ENCODE results near the gene MYPN.

The MYPN gene

GRCh38 chr10:68118657-68119056 is 9.4 kb downstream of the MYPN start:
- DNase-seq (ENCODE audit: insufficient read length, low spot score) (no peak), FAIRE-seq (no peak)
- TF ChIP-seq, protein P1, sequence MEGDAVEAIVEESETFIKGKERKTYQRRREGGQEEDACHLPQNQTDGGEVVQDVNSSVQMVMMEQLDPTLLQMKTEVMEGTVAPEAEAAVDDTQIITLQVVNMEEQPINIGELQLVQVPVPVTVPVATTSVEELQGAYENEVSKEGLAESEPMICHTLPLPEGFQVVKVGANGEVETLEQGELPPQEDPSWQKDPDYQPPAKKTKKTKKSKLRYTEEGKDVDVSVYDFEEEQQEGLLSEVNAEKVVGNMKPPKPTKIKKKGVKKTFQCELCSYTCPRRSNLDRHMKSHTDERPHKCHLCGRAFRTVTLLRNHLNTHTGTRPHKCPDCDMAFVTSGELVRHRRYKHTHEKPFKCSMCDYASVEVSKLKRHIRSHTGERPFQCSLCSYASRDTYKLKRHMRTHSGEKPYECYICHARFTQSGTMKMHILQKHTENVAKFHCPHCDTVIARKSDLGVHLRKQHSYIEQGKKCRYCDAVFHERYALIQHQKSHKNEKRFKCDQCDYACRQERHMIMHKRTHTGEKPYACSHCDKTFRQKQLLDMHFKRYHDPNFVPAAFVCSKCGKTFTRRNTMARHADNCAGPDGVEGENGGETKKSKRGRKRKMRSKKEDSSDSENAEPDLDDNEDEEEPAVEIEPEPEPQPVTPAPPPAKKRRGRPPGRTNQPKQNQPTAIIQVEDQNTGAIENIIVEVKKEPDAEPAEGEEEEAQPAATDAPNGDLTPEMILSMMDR (IDR thresholded peaks at IDR 0.05; ENCODE audit: insufficient read depth, missing control alignments) = no peak

DNA sequence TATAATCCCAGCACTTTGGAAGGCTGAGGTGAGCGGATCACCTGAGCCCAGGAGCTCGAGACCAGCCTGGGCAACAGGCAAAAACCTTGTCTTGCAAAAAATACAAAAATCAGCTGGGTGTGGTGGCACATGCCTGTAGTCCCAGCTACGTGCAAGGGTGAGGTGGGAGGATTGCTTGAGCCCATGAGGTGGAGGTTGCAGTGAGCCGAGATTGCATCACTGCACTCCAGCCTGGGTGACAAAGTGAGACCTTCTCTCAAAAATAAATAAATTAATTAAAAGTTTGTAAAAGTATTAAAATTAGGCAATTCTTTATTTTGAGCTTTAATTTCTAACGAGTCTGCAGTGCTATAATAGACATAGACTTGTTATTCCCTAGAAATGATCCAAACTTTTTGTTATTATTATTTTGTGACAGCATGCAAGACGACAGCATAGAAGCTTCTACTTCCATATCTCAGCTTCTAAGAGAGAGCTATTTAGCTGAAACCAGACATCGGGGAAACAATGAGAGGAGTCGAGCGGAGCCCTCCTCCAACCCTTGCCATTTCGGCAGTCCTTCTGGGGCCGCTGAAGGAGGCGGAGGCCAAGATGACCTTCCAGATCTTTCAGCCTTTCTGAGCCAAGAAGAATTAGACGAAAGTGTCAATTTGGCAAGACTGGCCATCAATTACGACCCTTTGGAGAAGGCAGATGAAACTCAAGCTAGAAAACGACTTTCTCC is 11.9 kb downstream of the MYPN start:
- TF ChIP-seq, protein P1 (IDR thresholded peaks at IDR 0.05; ENCODE audit: insufficient read depth, missing control alignments) = no peak
- FAIRE-seq (no peak), DNase-seq (ENCODE audit: insufficient read length, low spot score) (no peak)

DNA sequence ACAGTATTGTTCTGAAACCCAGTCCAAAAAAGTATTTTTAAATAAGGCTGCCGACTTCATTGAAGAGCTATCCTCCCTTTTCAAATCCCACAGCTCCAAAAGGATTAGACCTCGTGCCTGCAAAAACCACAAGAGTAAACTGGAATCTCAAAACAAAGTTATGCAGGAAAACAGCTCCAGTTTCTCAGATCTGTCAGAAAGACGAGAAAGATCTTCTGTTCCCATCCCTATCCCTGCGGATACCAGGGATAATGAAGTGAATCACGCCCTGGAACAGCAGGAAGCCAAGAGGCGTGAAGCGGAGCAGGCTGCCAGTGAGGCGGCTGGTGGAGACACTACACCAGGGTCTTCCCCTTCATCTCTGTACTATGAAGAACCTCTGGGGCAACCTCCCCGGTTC is 12.6 kb downstream of the MYPN start:
- FAIRE-seq (no peak), DNase-seq (ENCODE audit: insufficient read length, low spot score) (no peak)
- TF ChIP-seq, protein P1 (IDR thresholded peaks at IDR 0.05; ENCODE audit: insufficient read depth, missing control alignments) = no peak

DNA sequence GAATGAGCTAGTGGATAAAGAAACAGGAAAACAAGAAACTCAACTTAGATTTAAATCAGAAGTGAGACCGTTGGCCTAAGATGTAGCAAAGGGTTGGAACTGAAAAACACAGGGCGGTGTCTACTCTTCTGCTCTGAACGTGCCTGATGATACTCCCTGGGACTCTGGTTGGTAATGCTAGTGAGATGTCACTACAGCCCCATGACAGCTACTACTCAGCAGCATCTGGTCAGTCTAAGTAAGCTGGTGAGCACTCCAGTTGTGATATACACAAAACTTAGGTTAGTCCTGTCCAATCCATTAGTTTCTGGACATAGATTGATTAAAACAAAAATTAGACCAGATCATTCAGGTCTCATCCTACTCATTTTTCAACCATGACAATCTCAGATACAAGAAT is 15.4 kb downstream of the MYPN start:
- FAIRE-seq = no peak
- TF ChIP-seq, protein P1 (IDR thresholded peaks at IDR 0.05; ENCODE audit: insufficient read depth, missing control alignments) = no peak
- DNase-seq (ENCODE audit: insufficient read length, low spot score) = no peak

GRCh38 chr10:68125772-68126171 is 16.5 kb downstream of the MYPN start:
- FAIRE-seq (no peak), DNase-seq (ENCODE audit: insufficient read length, low spot score) (no peak)
- TF ChIP-seq, protein P1 (IDR thresholded peaks at IDR 0.05; ENCODE audit: insufficient read depth, missing control alignments) = no peak

- FAIRE-seq (no peak), DNase-seq (ENCODE audit: insufficient read length, low spot score) (no peak)
- TF ChIP-seq, protein P1 (IDR thresholded peaks at IDR 0.05; ENCODE audit: insufficient read depth, missing control alignments) = no peak
Observed at GRCh38 chr10:68128015-68128414, 18.7 kb downstream of the MYPN start.

GRCh38 chr10:68132391-68132790 is 23.1 kb downstream of the MYPN start:
- DNase-seq (ENCODE audit: insufficient read length, low spot score) (no peak), FAIRE-seq (no peak)
- TF ChIP-seq, protein P1 (IDR thresholded peaks at IDR 0.05; ENCODE audit: insufficient read depth, missing control alignments) = no peak
